GM19455 (cell line): ENCODE measurements around the gene PMM2.
"Not testable (repeated sequence)": the region's sequence is repeated elsewhere in the genome, so short reads cannot be mapped to it uniquely, and the experiment has no call there.

ENCODE experiments used
- ATAC-seq: cut with Tn5 transposase; IDR thresholded peaks from one replicate; pipeline ENCODE4 v1.9.1; 2021; ENCODE audit not compliant: unreplicated experiment

The PMM2 gene

DNA sequence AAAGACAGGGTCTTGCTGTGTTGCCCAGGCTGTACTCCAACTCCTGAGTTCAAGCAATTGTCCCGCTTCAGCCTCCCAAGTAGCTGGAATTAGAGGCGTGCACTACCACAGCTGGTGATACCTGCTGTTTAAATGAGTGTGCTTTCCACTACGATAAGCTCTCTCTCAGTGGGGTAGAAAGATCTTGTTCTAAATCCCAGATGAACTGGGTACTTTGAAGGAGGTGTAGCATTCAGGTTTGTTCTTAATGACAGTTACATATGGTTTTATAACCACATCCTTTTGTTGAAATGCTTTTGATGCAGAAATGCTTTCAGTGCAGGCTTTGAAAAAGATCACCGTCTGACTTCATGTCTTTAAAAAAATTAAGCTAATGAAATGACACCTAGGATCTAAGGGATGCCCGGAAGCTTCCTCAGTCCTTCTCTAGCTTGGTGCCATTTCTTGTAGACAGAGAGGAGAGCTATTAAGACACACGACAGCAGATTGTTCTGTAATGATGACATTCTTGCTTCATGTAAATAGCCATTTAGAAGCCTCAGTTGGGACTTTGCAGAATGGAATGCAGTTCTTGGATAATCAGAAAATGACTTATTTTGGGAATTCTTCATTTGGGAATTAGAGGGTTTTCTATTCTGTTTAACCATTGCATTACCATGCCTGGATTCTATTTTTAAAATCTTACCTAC is 19.5 kb downstream of the PMM2 start:
- ATAC-seq: no peak

DNA sequence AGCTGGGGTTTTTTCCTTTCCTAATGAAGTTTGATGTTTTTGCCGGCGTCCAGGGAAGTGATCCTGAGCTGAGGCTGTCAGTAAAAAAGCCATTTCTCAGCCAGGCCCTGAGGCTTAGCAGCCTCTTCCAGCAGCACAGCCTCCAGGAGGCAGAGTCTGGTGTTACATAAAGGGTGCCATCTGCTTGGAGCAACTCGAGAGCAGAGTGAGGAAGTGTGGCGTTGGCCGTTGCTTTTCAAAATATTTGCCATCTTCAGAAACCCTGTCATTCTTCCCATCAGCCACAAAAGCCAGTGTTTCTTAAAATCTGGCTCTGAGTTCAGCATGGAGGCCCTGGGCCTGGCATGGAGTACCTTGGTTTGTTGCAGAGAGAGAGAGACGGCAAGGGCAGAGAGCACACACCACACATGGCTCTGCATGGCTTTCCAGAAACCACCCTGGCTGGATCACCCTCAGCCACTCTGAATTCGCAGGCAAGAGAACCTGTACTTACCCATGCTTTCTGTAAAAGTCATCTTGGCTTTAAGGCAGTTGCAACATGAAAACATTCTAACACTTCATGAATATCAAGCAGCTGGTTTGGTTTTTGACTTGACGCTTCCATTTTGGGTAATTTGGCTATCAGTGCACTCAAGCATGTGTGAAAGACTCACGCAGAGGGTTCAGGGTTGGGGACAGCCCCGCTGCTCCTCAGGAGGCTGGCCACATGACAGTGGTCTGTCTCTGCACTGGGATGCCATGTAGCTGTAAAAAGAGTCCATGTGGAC is 21.0 kb downstream of the PMM2 start:
- no peak for ATAC-seq

DNA sequence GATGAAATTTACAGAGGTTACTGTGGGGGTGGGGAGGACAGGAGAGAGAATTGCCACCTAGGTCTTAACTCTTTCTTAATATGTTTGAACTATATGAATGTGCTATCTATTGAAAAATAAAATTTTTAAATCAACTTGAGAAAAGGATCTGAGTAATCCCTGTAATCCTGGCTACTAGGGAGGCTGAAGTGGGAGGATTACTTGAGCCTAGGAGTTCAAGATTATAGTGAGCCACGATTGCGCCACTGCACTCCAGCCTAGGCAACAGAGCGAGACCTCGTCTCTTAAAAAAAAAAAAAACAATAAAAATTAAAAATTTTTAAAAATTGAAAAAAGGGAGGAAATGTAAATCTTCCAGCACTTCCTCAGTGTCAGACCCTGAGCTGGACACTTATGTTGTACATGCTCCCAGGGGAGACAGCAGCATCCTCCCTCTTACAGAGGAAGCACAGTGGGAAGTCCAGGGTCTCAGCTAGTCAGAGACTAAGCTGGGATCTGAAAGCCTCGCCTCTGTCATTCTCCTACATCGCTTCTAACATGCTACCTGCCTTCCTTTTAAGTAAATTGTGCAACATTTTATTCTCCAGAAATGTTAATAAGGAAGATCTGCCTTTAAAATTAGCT is 21.9 kb downstream of the PMM2 start:
- ATAC-seq: no peak

DNA sequence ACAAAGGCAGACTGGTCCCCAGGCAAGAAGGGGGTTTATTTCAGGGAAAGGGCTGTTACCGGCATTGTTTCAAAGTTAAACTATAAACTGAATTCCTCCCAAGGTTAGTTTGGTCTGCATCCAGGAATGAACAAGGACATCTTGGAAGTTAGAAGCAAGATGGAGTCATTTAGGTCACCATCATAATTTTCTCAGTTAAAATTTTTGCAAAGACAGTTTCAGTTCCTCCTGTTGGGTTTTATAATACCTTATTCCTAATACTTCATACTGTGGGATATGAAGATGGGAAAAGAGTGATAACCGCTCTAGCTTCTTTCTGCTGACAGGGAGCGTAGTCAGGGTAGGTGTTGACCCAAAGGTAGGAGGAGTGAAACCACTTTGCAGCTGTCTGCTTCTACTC is 24.8 kb downstream of the PMM2 start:
- ATAC-seq: no peak

DNA sequence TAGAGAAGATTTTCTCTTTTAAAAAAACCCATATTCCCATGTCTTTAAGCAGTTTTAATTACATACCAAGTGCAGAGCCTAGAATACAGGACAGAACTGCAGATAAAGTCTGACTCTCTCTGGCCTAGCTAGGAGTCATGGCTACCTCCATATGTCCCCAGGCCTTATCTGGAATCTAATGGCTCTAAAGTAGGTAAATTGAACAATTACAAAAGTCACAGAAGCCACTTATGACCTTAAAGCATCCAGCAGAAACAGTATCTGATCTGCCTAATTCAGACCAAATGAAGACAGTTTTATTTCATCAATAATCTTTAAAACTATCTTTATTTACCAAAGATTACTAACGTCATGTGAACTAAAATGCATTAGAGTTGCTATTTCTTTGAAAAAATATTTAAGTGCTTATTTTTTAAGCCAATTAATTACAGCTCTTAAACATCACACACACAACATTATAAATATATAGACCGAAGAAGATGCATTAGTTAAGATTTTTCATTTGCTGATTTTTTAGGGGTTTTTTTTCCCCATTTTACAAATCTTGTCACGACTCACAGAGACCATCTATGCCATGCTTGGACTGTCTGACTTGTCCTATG is 28.7 kb downstream of the PMM2 start:
- no peak for ATAC-seq

DNA sequence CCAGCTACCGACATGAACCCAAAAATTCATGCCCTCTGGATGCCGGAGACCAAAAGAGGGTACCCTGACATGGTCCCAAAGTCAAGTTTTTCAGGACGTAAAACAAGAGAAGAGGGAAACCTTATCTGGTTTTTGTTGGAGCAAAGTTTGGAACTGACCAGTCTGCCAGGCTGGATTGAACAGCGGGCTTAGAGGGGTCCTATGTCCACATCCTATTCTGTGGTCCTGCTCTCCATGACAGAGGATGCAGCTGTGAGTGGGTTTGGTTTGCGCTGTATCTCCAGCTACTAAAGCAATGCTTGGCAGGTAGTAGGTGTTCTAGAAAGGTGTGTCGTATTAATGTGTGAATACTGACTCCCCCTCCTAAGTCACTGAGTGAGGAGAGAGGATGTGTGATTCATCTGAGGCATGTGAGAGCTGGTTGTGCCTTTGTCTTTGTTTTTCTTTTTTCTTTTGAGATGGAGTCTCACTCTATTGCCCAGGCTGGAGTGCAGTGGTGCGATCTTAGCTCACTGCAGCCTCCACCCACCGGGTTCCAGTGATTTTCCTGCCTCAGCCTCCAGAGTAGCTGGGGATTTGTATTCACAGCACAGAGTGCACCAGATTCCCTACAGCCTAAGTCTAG is 31.0 kb downstream of the PMM2 start:
- no peak for ATAC-seq

DNA sequence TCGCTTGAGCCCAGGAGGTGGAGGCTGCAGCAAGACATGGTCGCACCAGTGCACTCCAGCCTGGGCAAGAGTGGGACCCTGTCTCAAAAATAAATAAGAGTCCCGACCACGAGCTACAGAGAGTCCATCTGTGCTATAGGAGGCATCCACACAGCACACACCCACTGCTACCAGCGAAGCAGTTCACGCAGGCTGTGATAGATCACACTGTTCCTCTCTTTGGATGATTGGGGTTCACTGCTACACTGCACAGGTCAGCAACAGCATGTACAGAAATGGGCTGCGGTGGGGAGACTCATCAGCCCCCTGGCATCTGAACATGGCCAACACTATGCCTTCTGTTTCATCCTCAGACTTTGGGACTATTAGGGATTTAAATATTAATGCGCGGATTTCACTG is 33.8 kb downstream of the PMM2 start:
- ATAC-seq: no peak

DNA sequence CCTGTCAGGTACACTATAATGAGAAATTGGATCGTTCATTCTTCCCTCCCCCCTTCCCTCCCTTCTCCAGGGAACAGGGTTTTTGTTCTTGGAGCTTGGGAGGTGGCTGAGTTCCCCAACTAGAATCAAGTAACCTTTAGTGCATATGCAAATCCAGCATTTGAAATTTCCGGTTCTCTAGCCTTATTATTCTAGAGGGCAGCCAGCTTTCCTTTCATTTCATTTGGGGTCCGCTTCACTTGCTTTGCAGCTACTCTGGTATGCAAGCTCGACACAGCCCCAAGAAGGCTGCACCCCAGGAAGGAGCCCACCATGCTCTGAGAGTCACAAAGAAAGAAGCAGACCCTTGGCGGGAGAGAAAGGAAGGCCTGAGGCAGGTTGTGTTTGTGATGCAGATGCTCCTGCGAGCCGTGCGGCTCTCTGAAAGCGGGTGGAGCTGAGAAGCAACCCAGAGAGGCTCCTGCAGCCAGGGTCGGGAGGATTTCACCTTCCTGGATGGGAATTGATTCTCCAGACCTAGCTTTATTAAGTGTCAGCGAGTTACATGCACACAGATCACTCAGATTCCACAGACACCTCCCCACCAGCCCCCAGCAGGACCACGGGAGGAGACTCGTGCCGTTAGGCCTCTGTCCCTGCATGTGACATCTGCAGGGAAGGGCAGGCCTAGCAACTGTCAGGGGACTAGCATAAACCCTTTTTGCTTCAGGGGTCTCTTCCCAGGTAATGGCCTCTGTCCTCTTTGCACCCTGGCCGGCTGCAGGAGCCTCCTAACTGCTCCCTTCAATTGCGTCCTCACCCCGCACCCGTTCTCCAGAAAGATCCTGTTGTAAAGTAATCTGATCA is 34.5 kb downstream of the PMM2 start:
- ATAC-seq: no peak

DNA sequence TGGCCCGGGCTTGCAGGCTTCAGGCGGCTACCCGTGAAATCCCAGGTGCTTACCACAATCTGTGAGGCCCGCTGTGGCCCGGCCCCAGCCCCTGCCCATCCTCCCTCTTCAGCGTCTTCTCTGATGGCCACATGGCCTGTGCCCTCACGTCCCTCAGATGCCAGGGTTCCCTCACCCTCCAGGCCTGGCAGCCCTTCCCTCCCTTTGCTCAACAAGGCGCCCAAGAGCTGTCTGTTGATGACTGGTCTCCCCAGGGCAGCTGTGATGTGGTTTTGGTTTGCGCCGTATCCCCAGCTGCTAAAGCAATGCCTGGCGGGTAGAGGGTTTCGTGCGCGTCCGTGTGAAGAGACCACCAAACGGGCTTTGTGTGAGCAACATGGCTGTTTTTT is 35.1 kb downstream of the PMM2 start:
- ATAC-seq: no peak

DNA sequence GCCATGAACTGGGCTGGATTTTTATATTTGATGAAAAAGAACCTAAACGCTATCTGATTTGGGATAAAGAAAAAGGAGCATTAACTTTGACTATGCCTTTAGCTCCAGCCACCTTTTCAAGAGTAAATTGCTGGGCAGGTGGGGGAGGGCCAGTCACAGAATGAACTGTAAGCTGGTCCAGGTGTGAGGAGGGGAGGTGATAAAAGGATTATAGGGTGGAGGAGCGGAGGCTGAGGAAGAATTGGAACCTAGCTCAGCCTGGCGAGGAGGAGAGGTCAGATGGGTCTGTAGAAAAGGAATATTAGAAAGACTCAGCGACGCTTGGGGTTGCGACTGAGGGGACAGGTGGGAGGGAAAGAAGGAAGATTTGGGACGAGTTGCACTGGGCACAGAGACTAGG is 39.2 kb downstream of the PMM2 start:
- ATAC-seq: not testable (repeated sequence)

DNA sequence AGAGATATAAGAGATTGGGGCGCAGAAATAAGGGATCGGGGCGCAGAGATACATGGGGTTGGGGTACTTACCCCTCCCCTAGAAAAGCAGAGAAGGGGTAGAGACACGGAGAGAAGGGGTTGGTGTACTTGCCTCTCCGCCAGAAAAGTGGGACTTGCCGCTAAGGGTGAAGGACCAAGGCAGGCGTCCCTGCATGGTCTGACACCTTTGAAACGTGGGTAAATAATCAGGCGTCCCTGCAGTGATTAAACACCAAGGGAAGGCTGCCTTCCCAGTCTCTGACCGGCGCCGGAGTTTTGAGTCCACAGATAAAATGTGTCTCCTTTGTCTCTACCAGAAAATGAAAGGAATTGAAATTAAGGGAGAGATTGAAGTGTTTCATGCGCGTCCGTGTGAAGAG is 40.0 kb downstream of the PMM2 start:
- ATAC-seq: not testable (repeated sequence)

DNA sequence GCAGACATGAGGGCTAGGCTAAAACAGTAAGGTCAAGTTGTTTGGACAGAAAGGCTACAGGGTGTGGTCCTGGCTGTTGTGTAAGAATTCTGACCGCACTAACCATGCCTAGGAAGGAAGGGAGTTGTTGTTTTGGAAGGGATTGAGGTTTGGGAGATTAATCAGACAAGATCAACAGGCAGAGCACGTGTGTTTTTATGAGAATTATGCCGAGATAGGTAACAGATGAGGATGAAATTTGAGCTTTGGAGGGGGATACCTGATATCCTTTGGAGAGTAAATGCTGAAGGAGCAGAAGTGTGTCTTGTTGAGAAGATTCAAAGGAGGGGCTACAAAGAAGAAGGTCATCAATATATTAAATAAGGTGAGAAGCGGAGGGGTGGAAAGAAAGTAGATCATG is 44.4 kb downstream of the PMM2 start:
- ATAC-seq: not testable (repeated sequence)

DNA sequence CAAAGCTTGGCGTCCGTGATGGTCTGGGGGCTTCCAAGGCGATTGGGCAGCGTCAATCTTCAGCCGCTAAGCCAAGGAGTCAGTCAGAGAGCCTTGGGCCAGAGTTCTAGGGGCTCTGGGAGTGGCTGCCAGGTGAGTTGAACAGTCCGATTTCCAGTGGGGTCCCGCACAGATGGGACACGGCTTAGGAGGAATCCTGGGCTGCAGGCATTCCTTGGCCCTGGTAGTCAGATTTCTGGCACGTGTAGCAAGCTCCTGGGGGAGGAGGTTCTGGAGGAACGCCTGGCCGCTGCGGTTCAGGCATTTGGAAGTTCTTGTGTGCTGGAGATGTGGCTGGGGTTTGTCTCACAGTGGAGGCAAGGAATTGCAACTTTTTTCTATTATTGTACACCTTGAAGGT is 45.7 kb downstream of the PMM2 start:
- ATAC-seq: not testable (repeated sequence)

DNA sequence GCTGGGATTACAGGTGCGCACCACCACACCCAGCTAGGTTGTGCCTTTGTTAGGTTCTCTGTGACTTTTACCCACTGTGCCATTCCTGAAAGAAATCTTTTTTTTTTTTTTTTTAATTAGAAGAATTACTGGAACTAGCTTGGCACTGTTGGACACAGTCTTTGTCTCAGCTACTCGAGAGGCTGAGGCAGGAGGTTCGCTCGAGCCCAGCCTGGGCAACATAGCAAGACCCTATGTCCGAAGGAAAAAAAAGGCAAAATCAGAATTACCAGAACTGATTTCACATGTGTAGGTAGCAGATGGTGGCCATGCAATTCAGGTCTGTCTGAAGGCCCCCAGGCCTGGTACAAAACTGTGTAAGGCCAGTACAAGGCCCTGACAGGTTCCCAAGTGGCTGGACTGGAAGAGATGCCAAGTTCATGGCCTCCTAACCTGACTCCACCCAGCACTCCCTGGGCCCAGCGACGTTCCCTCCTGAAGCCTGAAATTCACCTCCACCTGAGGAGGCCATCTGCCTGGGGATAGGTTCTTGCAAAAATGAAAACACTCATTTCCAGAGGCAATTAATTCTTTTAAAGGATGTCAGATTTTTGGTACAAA is 48.2 kb downstream of the PMM2 start:
- no peak for ATAC-seq

DNA sequence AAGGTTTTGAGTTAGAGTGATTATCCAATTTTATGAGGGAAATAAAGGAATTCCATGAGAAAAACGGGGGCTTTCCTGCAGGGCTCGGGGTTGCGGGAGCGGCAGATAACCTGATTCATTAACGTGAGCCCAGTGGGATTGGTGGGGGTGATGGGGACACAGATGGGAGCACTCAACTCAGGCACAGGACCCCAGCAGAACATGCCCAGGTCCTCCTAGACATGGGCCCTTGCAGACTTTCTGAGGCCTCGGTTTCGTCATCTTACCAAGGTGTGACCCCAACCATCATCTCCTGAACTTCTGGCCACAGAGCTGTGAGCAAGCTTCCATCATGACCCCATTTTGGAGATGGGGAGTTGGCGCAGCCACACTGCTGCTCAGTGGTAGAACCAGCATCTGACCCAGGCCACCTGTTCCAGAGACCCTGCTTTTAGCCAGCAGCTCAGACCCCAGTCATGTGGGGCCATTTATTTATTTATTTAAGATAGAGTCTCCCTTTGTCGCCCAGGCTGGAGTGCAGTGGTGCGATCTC is 48.8 kb downstream of the PMM2 start:
- no peak for ATAC-seq

DNA sequence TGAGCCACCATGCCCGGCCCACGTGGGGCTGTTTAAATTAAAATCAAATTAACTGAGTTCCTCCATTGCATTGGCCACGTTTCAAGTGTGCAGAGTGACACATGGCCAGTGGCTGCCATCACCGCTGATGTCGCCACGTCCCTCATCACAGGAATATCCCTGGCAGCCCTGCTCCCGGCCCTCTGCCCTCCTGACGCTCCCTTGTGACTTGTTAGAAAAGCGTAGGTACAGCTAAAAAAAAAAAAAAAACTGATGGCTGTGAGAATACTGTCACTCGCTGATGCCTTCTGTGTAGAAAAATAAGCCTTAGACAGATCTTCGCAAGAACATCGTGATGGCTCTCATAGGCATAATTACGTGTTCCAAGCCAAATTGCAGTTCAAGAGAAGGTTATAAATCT is 49.5 kb downstream of the PMM2 start:
- ATAC-seq: no peak

DNA sequence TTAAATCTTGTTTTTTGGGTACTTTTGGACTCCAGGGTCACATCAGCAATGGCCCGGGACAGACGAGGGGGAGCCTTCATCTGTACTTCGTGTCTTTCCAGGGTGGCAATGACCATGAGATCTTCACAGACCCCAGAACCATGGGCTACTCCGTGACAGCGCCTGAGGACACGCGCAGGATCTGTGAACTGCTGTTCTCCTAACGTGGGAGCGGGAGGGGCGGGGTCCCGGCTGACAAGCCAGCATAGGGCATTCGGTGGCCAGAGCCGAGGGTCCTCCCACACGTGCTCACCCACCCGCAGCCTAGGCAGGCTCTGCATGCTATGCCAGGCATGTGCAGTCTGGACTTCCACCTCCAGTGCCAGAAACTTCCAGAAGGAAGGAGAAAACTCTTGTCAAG is 50.0 kb downstream of the PMM2 start:
- no peak for ATAC-seq

DNA sequence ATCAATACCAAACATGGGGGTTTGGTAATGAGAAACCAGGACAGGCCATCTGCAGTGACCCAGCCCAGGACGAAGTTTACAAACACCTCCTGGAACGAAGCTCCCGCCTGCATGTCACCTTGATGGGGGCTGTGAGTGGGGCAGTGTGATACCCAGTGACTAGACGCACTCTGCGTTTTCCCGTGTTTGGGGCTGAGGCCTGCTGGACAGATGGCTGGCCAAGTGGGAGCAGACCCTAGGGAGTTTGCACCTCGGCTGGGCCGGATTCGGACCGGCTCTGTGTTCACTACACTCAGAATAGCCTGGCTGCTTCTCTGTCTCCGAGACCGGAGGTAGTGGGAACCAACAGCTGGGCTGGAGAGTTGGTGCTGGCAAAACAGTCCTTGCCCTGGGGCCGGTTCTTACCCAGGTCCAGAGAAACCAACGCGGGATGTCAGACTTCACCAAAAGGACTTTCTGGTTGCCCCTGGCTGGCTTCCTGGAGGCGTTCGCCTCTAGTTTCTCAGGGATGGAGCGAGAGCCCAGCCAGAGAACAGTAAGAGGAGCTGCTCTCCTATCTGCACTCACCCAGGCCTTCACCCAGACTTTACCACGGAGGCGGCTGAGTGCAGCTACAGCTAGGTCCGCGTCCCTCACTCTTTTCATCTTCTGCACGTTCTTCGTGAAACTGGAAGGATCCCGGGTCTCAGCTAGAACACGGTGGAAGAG is 50.7 kb downstream of the PMM2 start:
- ATAC-seq: no peak

DNA sequence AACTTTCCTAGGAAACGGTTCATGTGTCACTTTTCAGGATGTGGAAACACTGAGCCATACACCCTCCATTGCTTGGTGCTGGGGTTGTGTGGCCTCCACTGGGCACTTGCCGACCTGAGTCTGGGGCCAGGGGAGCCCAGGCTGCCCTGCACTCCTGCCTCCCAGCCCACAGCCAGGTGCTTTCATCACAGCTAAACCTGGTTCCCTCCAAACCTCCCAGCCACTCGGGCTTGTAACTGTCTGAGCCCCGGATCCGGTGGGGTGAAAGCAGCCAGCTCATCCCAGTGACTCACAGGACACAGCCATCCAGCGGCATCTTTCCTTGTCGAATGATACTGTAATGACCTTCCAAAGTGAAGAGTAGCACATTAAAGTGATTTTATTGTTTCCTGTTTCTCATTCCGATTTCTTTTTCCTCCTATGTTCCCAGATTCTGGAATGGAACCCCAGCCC is 51.3 kb downstream of the PMM2 start:
- no peak for ATAC-seq
